WTC11 (cell line): ENCODE data around the gene DCLK2.

Experiments used
- AFF4 ChIP-seq: sonication (generic); formaldehyde crosslinking; IDR thresholded peaks from 2 replicates; pipeline ENCODE4 v1.8.1; 2023; ENCODE audit warnings: mild to moderate bottlenecking, missing genetic modification reagents, borderline replicate concordance
- CREB1 ChIP-seq: sonication (generic); formaldehyde crosslinking; IDR thresholded peaks from 2 replicates; pipeline ENCODE4 v1.8.0; 2023; ENCODE audit warnings: mild to moderate bottlenecking, missing genetic modification reagents
- ELF4 ChIP-seq: sonication (generic); formaldehyde crosslinking; IDR thresholded peaks from 2 replicates; pipeline ENCODE4 v1.8.1; 2022; ENCODE audit warnings: low read depth, mild to moderate bottlenecking, moderate library complexity, missing genetic modification reagents

GRCh38 chr4:150216726-150217125, 138.5 kb downstream of the DCLK2 start:
- TF ChIP-seq ELF4 (CRISPR knock-in tag) (no peak), CREB1 (CRISPR knock-in tag) (no peak), AFF4 (CRISPR knock-in tag) (no peak)
